HepG2 (cell line): ENCODE measurements around the gene C2orf76. TPM values are rescaled to one million over a fixed set of nuclear protein-coding genes. Genes with fewer than 3 reads are reported as not detected.

ENCODE experiments used
- ATAC-seq: fragments of 200-7000 bp; cut with Tn5 transposase; 3 replicates; pipeline ENCODE4 v1.9.1; 2020; ENCODE audit warnings: mild to moderate bottlenecking, moderate library complexity
- BruUV-seq: library from RNA; stranded (reverse); fragments of 400-500 nt; replicated peaks from 2 replicates; lab custom pipeline; 2021; lab: Mats Ljungman, UMichigan
- CTCF ChIA-PET: fragments of 300-600 bp; formaldehyde crosslinking; extraction: SDS; loops from one replicate; lab custom pipeline; 2021; ENCODE audit warnings: low total read pairs, inconsistent platforms, low intra/inter-chr PET ratio; lab: Yijun Ruan, JAX
- POLR2A ChIA-PET: fragments of 350-600 bp; sonication (Branson Sonifier 250); formaldehyde crosslinking; loops from one replicate; lab custom pipeline; 2020; ENCODE audit warnings: antibody characterized with exemption, inconsistent platforms; lab: Yijun Ruan, JAX
- DNase-seq: peaks from one replicate; pipeline ENCODE4 v3.0.0-alpha.2; 2015; ENCODE audit warnings: low spot score
- FAIRE-seq: peaks from 3 replicates; lab custom pipeline; 2011; peaks lifted over from hg19 to GRCh38; lab: Jason Lieb, UNC
- H2AFZ ChIP-seq: one replicate; pipeline ENCODE4 v1.6.1; 2011; ENCODE audit warnings: low read length, inconsistent platforms
- H3K27ac ChIP-seq: fragments of 300-600 bp; 3 replicates; pipeline ENCODE4 v1.8.0; 2011; ENCODE audit warnings: mixed run types, mild to moderate bottlenecking, mixed read lengths, low read length, inconsistent platforms; ENCODE audit not compliant: insufficient read depth; ENCODE audit errors: extremely low read length
- H3K27me3 ChIP-seq, 2 experiments: fragments of 200-600 bp in 1 of 2; 2 replicates in 1 of 2; 3 replicates in 1 of 2; pipeline versions ENCODE4 v1.6.0 to v1.8.0; 2011; ENCODE audit warnings: low read length in 2 of 2, mild to moderate bottlenecking in 2 of 2, moderate library complexity in 2 of 2, inconsistent platforms in 1 of 2; ENCODE audit not compliant: insufficient read depth in 2 of 2, control insufficient read depth in 1 of 2
- H3K36me3 ChIP-seq, 2 experiments: fragments of 200-600 bp in 1 of 2; replicated peaks in 1 of 2; 2 replicates in 1 of 2; 3 replicates in 1 of 2; pipeline versions ENCODE4 v1.5.1 to v1.8.0; 2011; ENCODE audit warnings: low read length in 2 of 2, inconsistent platforms in 1 of 2; ENCODE audit not compliant: insufficient read depth in 2 of 2, control insufficient read depth in 1 of 2
- H3K4me1 ChIP-seq: 2 replicates; pipeline ENCODE4 v1.5.1; 2012; ENCODE audit warnings: low read length, inconsistent platforms; ENCODE audit not compliant: insufficient read depth
- H3K4me2 ChIP-seq: 2 replicates; pipeline ENCODE4 v1.6.0; 2011; ENCODE audit warnings: low read depth, low read length, inconsistent platforms
- H3K4me3 ChIP-seq, 3 experiments: fragments of 200-600 bp in 1 of 3; sonication (generic), shearing (Covaris generic) in 1 of 3; replicated peaks in 1 of 3; 2 replicates each; pipeline ENCODE4 v1.5.1; 2011 to 2016; ENCODE audit warnings: low read length in 3 of 3, inconsistent platforms in 2 of 3, low read depth in 2 of 3, mild to moderate bottlenecking in 2 of 3, control low read depth in 1 of 3, mixed read lengths in 1 of 3; ENCODE audit not compliant: insufficient read depth in 1 of 3
- H3K79me2 ChIP-seq: one replicate; pipeline ENCODE4 v1.6.1; 2011; ENCODE audit warnings: low read length, inconsistent platforms; ENCODE audit not compliant: insufficient read depth
- H3K9ac ChIP-seq: 2 replicates; pipeline ENCODE4 v1.6.0; 2011; ENCODE audit warnings: mild to moderate bottlenecking, low read depth, low read length, inconsistent platforms; ENCODE audit not compliant: insufficient read depth
- H3K9me3 ChIP-seq: 2 replicates; pipeline ENCODE4 v1.5.1; 2012; ENCODE audit warnings: mild to moderate bottlenecking, low read length
- H4K20me1 ChIP-seq: 2 replicates; pipeline ENCODE4 v1.6.0; 2011; ENCODE audit warnings: inconsistent platforms, mild to moderate bottlenecking, low read length, moderate library complexity; ENCODE audit not compliant: insufficient read depth
- CEBPB ChIP-seq: IDR thresholded peaks from 2 replicates; pipeline ENCODE4 v1.6.1; 2011; ENCODE audit warnings: low read depth, low read length, improper control_type of control experiment, borderline replicate concordance
- HCFC1 ChIP-seq: fragments of 150-350 bp; IDR thresholded peaks from 2 replicates; pipeline ENCODE4 v1.6.1; 2014; ENCODE audit warnings: low read depth, low read length
- PTBP1 ChIP-seq: fragments of 200-400 bp; formaldehyde crosslinking; IDR thresholded peaks from 2 replicates; pipeline ENCODE4 v1.6.1; 2018; ENCODE audit warnings: low read length, low read depth; ENCODE audit not compliant: poor library complexity, severe bottlenecking
- RXRB ChIP-seq: IDR thresholded peaks from 2 replicates; pipeline ENCODE4 v1.6.1; 2016; ENCODE audit warnings: borderline replicate concordance, missing genetic modification reagents, missing compliant biosample characterization
- ZBTB42 ChIP-seq: sonication (generic); formaldehyde crosslinking; IDR thresholded peaks from 2 replicates; pipeline ENCODE4 v1.5.0; 2020; ENCODE audit warnings: mild to moderate bottlenecking, missing genetic modification reagents
- ZNF138 ChIP-seq: sonication (generic); formaldehyde crosslinking; IDR thresholded peaks from 2 replicates; pipeline ENCODE4 v1.5.0; 2020; ENCODE audit warnings: mild to moderate bottlenecking, low read depth, missing genetic modification reagents
- ZNF160 ChIP-seq: sonication (generic); formaldehyde crosslinking; IDR thresholded peaks from 2 replicates; pipeline ENCODE4 v1.8.0; 2022; ENCODE audit warnings: mild to moderate bottlenecking, inconsistent platforms, missing genetic modification reagents
- ZNF556 ChIP-seq: sonication (generic); formaldehyde crosslinking; IDR thresholded peaks from 2 replicates; pipeline ENCODE4 v1.4.0; 2020; ENCODE audit warnings: mild to moderate bottlenecking, missing genetic modification reagents, borderline replicate concordance
- WGBS: methylation state at CpG from one replicate; pipeline ENCODE4 v1.1.6; 2017; ENCODE audit warnings: low lambda C conversion rate; 5-methylcytosine and 5-hydroxymethylcytosine counted together
- in situ Hi-C: cut with HindIII; loops from 2 replicates; pipeline ENCODE4 v1.10.0; 2017; ENCODE audit warnings: low pct_unique_long_range_greater_than_20kb; ENCODE audit not compliant: extremely low pct_ligation_motif_present
- intact Hi-C: fragments of 100-400 bp; cut with micrococcal nuclease; formaldehyde crosslinking; loops from one replicate; pipeline ENCODE4 v1.10.0; 2022; ENCODE audit not compliant: unreplicated experiment
- polyA plus RNA-seq, 8 experiments: library from polyadenylated mRNA; depleted of rRNA in 3 of 8; stranded (reverse) in 7 of 8; unstranded in 1 of 8; fragments of >200 nt; fragmentation: Illumina TruSeq in 4 of 8; extraction: Trizol in 4 of 8; gene quantifications; 2 replicates each; pipeline versions ENCODE4 v1.2.1 to v1.2.3, GENCODE V29; 2011 to 2016; ENCODE audit warnings: low read depth in 4 of 8, missing spikeins in 1 of 8, mixed read lengths in 1 of 8; ENCODE audit not compliant: insufficient read depth in 1 of 8
- total RNA-seq, 5 experiments: library from RNA; depleted of rRNA; stranded (reverse); fragments of >200 nt; fragmentation: Illumina TruSeq; extraction: Trizol; gene quantifications; 2 replicates each; pipeline ENCODE4 v1.2.3, GENCODE V29; 2016; ENCODE audit warnings: low read depth in 1 of 5
- TF ChIP-seq, protein P1 (sequence below): sonication (generic); formaldehyde crosslinking; IDR thresholded peaks from 2 replicates; pipeline ENCODE4 v1.4.0; 2020; ENCODE audit warnings: mild to moderate bottlenecking, missing genetic modification reagents
- TF ChIP-seq, protein P2 (sequence below): sonication (generic); formaldehyde crosslinking; IDR thresholded peaks from 2 replicates; pipeline ENCODE4 v1.9.0; 2021; ENCODE audit warnings: missing genetic modification reagents, borderline replicate concordance
- TF ChIP-seq, protein P3 (sequence below): sonication (generic); formaldehyde crosslinking; IDR thresholded peaks from 2 replicates; pipeline ENCODE4 v1.5.0; 2020; ENCODE audit warnings: missing genetic modification reagents, mild to moderate bottlenecking, borderline replicate concordance
- TF ChIP-seq, protein P4 (sequence below): sonication (generic); formaldehyde crosslinking; IDR thresholded peaks from 2 replicates; pipeline ENCODE4 v1.5.0; 2020; ENCODE audit warnings: mild to moderate bottlenecking, missing genetic modification reagents
- TF ChIP-seq, protein P5 (sequence below): sonication (generic); formaldehyde crosslinking; IDR thresholded peaks from 2 replicates; pipeline ENCODE4 v1.5.1; 2020; ENCODE audit warnings: missing genetic modification reagents, mild to moderate bottlenecking, borderline replicate concordance

The C2orf76 gene
- total and polyA plus RNA-seq, 2 of the 13 experiments (the other 11 are each of a cell fraction or from before 2014, with no cell fraction given), result 7.7 to 8.5 TPM

DNA sequence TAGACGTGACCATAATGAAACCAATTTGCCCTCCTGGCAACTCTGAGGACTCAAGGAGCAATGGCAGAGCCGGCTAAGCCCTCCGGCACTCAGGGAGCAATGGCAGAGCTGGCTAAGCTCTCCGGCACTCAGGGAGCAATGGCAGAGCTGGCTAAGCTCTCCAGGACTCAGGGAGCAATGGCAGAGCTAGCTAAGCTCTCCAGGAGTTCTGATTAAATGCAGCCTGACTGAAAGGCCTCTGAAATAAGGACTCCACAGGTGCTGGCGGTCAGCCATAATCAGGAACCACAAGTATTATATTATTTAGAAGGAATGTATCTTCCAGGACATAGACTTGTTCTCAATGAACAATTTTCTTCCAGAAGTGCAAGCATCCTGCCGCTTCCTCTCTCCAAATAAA lies 65.2 kb downstream of the C2orf76 start (continued):
- TF ChIP-seq, protein P1, sequence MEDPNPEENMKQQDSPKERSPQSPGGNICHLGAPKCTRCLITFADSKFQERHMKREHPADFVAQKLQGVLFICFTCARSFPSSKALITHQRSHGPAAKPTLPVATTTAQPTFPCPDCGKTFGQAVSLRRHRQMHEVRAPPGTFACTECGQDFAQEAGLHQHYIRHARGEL (CRISPR knock-in tag), result no peak
- no peak for TF ChIP-seq ZNF160 (CRISPR knock-in tag)
- no peak for TF ChIP-seq RXRB (CRISPR knock-in tag)
- TF ChIP-seq, protein P2, sequence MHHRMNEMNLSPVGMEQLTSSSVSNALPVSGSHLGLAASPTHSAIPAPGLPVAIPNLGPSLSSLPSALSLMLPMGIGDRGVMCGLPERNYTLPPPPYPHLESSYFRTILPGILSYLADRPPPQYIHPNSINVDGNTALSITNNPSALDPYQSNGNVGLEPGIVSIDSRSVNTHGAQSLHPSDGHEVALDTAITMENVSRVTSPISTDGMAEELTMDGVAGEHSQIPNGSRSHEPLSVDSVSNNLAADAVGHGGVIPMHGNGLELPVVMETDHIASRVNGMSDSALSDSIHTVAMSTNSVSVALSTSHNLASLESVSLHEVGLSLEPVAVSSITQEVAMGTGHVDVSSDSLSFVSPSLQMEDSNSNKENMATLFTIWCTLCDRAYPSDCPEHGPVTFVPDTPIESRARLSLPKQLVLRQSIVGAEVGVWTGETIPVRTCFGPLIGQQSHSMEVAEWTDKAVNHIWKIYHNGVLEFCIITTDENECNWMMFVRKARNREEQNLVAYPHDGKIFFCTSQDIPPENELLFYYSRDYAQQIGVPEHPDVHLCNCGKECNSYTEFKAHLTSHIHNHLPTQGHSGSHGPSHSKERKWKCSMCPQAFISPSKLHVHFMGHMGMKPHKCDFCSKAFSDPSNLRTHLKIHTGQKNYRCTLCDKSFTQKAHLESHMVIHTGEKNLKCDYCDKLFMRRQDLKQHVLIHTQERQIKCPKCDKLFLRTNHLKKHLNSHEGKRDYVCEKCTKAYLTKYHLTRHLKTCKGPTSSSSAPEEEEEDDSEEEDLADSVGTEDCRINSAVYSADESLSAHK (CRISPR knock-in tag), result no peak
- TF ChIP-seq, all 625 proteins: peak for 0

DNA sequence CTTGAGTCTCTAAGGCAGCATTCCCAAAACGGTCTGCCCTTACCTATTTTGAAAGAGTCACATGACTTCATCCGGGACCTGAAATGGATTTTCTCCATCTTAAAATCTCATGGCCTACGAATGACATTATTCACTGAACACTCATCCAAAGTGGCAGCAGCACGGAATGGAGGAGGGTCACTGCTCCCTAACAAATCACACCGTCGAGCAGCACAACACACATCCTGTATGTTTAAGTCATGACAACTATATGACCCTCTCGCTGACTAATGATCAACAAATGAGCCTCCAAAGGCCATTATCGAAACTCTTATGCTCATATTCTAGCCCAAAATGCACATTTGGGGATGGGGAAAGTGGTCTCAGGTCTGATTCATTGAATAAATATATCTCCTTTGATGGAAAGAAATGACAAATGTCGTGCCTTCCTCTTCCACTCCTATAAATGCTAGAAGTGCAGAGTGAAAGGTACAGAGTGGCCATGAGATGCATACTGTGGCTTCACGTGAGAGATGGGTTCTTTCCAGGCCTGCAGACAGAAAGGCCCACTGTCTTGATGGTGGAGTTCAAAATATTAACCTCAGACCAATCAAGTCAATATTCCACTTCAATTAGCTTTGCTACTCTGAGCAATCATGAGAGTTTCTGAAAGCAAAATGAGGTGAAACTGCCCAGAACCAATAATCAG lies 70.8 kb downstream of the C2orf76 start:
- no TSS peak for BruUV-seq
- no peaks in the 10 kb centered on the region for H3K27me3 ChIP-seq
- 37% methylated on average over 10 of the region's 10 CpGs for WGBS
- H3K9me3 ChIP-seq, result no peaks in the 10 kb centered on the region
- ATAC-seq, result no peak
- peaks cover 34% of the 10 kb centered on the region for H3K4me1 ChIP-seq
- intact Hi-C loops (no loop called here), in situ Hi-C loops (no loop called here)
- no peak overlapping the region for H3K4me2 ChIP-seq
- H2AFZ ChIP-seq, result no peak overlapping the region
- CTCF ChIA-PET, result no interaction called here
- H3K79me2 ChIP-seq, result no peaks in the 10 kb centered on the region
- POLR2A ChIA-PET, result no interaction called here
- no peaks in the 10 kb centered on the region for H4K20me1 ChIP-seq
- no peak overlapping the region for H3K9ac ChIP-seq
- DNase-seq, result no peak
- no peak overlapping the region for H3K27ac ChIP-seq
- FAIRE-seq, result no peak
- H3K4me3 ChIP-seq, result no peak overlapping the region
- H3K36me3 ChIP-seq, result no peaks in the 10 kb centered on the region
- TF ChIP-seq, protein P3, sequence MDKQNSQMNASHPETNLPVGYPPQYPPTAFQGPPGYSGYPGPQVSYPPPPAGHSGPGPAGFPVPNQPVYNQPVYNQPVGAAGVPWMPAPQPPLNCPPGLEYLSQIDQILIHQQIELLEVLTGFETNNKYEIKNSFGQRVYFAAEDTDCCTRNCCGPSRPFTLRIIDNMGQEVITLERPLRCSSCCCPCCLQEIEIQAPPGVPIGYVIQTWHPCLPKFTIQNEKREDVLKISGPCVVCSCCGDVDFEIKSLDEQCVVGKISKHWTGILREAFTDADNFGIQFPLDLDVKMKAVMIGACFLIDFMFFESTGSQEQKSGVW (CRISPR knock-in tag), result no peak
- no peak for TF ChIP-seq CEBPB
- no peak for TF ChIP-seq HCFC1
- TF ChIP-seq, protein P4, sequence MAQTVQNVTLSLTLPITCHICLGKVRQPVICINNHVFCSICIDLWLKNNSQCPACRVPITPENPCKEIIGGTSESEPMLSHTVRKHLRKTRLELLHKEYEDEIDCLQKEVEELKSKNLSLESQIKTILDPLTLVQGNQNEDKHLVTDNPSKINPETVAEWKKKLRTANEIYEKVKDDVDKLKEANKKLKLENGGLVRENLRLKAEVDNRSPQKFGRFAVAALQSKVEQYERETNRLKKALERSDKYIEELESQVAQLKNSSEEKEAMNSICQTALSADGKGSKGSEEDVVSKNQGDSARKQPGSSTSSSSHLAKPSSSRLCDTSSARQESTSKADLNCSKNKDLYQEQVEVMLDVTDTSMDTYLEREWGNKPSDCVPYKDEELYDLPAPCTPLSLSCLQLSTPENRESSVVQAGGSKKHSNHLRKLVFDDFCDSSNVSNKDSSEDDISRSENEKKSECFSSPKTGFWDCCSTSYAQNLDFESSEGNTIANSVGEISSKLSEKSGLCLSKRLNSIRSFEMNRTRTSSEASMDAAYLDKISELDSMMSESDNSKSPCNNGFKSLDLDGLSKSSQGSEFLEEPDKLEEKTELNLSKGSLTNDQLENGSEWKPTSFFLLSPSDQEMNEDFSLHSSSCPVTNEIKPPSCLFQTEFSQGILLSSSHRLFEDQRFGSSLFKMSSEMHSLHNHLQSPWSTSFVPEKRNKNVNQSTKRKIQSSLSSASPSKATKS, result no peak
- no peak for TF ChIP-seq PTBP1
- no peak for TF ChIP-seq ZNF556 (CRISPR knock-in tag)
- no peak for TF ChIP-seq ZBTB42 (CRISPR knock-in tag)
- TF ChIP-seq, protein P5, sequence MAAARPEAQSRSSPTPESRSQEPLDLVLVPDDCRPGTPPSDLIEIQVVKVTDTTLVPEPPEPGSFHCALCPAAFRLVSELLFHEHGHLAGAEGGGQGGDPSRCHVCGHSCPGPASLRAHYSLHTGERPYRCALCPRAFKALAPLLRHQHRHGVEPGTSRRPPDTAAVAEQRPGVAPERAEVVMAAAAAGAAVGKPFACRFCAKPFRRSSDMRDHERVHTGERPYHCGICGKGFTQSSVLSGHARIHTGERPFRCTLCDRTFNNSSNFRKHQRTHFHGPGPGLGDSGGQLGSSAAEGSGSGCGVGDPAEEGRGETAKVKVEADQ (CRISPR knock-in tag), result no peak
- TF ChIP-seq ZNF138 (CRISPR knock-in tag), result no peak
